ENCODE measurements around the gene SAMD14. TPM values are rescaled to one million over a fixed set of nuclear protein-coding genes. Genes with fewer than 3 reads are reported as not detected.

SAMD14 gene
- total RNA-seq, 1 experiment from 2014 or later = 3.4 TPM

DNA sequence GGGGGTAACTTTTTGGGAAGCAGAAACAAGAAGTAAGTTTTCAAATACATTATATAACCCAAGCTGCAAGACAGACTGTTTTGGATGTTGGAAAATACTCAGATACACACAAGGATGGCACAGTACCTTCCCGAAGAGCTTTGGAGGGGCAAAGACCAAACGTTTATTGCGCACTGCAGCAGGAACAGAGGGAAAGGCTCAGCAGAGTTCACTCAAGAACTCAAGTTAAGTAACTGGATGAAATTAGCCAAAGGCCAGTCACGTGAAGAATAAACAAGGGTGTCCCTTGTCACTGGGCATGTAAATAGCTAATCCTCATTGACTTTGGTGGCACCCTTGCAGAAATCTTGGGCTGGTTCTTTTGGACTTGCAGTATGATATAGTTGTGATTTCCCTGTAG lies 32.0 kb downstream of the SAMD14 start:
- Histone ChIP-seq H3K9me3 (no peaks in the 10 kb centered on the region), H3K4me3 (ENCODE audit: low read depth, low read length) (no peak overlapping the region), H3K27me3 (replicated peaks; ENCODE audit: control insufficient read depth, insufficient read depth, low read length) (no peaks in the 10 kb centered on the region), H3K36me3 (ENCODE audit: control insufficient read depth, insufficient read depth, low read length) (no peaks in the 10 kb centered on the region), H3K4me1 (no peaks in the 10 kb centered on the region)
- POLR2A ChIA-PET = no interaction called here
- BruUV-seq (replicated peaks) = no TSS peak
- no peak for DNase-seq
- Mint-ChIP-seq H3K4me3 (ENCODE audit: unreplicated experiment) (no peak overlapping the region), H3K27ac (ENCODE audit: unreplicated experiment) (no peak overlapping the region), H3K27me3 (ENCODE audit: insufficient read depth, unreplicated experiment) (no peaks in the 10 kb centered on the region), H3K9me3 (ENCODE audit: unreplicated experiment) (no peaks in the 10 kb centered on the region), H3K4me1 (ENCODE audit: low read depth, unreplicated experiment) (no peaks in the 10 kb centered on the region), H3K36me3 (ENCODE audit: insufficient read depth, unreplicated experiment) (no peaks in the 10 kb centered on the region)
- CTCF ChIA-PET = no interaction called here
- intact Hi-C loops (cut with micrococcal nuclease; ENCODE audit: unreplicated experiment) = no loop called here
- TF ChIP-seq, protein P1, sequence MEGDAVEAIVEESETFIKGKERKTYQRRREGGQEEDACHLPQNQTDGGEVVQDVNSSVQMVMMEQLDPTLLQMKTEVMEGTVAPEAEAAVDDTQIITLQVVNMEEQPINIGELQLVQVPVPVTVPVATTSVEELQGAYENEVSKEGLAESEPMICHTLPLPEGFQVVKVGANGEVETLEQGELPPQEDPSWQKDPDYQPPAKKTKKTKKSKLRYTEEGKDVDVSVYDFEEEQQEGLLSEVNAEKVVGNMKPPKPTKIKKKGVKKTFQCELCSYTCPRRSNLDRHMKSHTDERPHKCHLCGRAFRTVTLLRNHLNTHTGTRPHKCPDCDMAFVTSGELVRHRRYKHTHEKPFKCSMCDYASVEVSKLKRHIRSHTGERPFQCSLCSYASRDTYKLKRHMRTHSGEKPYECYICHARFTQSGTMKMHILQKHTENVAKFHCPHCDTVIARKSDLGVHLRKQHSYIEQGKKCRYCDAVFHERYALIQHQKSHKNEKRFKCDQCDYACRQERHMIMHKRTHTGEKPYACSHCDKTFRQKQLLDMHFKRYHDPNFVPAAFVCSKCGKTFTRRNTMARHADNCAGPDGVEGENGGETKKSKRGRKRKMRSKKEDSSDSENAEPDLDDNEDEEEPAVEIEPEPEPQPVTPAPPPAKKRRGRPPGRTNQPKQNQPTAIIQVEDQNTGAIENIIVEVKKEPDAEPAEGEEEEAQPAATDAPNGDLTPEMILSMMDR (IDR thresholded peaks at IDR 0.05; ENCODE audit: insufficient read depth in 1 of 2, low read depth in 1 of 2, low read length in 1 of 2, severe bottlenecking in 1 of 2, unreplicated experiment in 1 of 2) = no peak

DNA sequence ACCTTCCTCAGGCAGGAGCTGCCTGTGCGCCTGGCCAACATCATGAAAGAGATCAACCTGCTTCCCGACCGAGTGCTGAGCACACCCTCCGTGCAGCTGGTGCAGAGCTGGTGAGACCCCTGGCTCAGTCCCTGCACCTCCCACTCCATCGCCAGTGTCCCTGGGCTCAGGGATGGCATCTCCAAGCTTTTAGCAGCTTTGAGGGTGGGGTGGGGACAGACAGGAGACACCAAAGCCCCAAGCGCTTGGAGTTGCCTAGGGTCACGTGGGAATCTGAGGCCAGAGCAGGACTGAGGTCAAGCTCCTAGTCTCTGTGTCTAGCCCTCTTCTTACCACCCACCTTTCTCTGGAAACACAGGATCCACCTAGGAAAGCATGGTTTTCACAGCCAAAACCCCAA lies 32.5 kb downstream of the SAMD14 start:
- no peak overlapping the region for H3K27ac Mint-ChIP-seq (ENCODE audit: unreplicated experiment)
- ChIA-PET POLR2A (no interaction called here), CTCF (no interaction called here)
- H3K9me3 Mint-ChIP-seq (ENCODE audit: unreplicated experiment) = no peaks in the 10 kb centered on the region
- BruUV-seq (replicated peaks) = no TSS peak
- no peaks in the 10 kb centered on the region for H3K36me3 Mint-ChIP-seq (ENCODE audit: insufficient read depth, unreplicated experiment)
- TF ChIP-seq, protein P1 (IDR thresholded peaks at IDR 0.05; ENCODE audit: insufficient read depth in 1 of 2, low read depth in 1 of 2, low read length in 1 of 2, severe bottlenecking in 1 of 2, unreplicated experiment in 1 of 2) = no peak
- no peak for DNase-seq
- H3K27me3 ChIP-seq (replicated peaks; ENCODE audit: control insufficient read depth, insufficient read depth, low read length) = no peaks in the 10 kb centered on the region
- no peak overlapping the region for H3K4me3 Mint-ChIP-seq (ENCODE audit: unreplicated experiment)
- H3K4me1 Mint-ChIP-seq (ENCODE audit: low read depth, unreplicated experiment) = no peaks in the 10 kb centered on the region
- H3K4me1 ChIP-seq = no peaks in the 10 kb centered on the region
- no peaks in the 10 kb centered on the region for H3K9me3 ChIP-seq
- H3K36me3 ChIP-seq (ENCODE audit: control insufficient read depth, insufficient read depth, low read length) = no peaks in the 10 kb centered on the region
- intact Hi-C loops (cut with micrococcal nuclease; ENCODE audit: unreplicated experiment) = no loop called here
- no peaks in the 10 kb centered on the region for H3K27me3 Mint-ChIP-seq (ENCODE audit: insufficient read depth, unreplicated experiment)
- no peak overlapping the region for H3K4me3 ChIP-seq (ENCODE audit: low read depth, low read length)

DNA sequence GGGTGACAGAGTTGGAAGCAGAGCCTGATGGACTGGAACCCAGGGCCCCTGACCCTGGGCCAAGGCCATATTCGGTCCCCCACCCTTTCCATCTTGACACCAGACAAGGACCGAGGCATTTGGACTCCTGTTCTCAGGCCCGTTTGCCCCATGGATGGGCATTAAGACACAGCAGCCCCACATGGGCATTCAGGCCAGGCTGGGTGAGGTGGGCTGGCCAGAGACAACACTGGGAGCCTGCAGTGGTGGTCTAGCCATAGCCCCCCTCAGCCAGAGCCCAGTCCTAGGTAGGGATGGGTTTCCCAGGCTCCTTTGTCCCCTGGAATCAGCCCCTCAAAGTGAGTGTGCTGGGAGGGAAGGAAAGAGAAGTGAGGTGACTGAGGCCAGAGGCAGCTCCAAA lies 33.2 kb downstream of the SAMD14 start:
- TF ChIP-seq, protein P1 (IDR thresholded peaks at IDR 0.05; ENCODE audit: insufficient read depth in 1 of 2, low read depth in 1 of 2, low read length in 1 of 2, severe bottlenecking in 1 of 2, unreplicated experiment in 1 of 2) = no peak
- H3K9me3 Mint-ChIP-seq (ENCODE audit: unreplicated experiment) = no peaks in the 10 kb centered on the region
- no peak for DNase-seq
- no peaks in the 10 kb centered on the region for H3K27me3 Mint-ChIP-seq (ENCODE audit: insufficient read depth, unreplicated experiment)
- Histone ChIP-seq H3K36me3 (ENCODE audit: control insufficient read depth, insufficient read depth, low read length) (no peaks in the 10 kb centered on the region), H3K4me3 (ENCODE audit: low read depth, low read length) (no peak overlapping the region), H3K4me1 (no peaks in the 10 kb centered on the region), H3K27me3 (replicated peaks; ENCODE audit: control insufficient read depth, insufficient read depth, low read length) (no peaks in the 10 kb centered on the region), H3K9me3 (no peaks in the 10 kb centered on the region)
- intact Hi-C loops (cut with micrococcal nuclease; ENCODE audit: unreplicated experiment) = no loop called here
- no peaks in the 10 kb centered on the region for H3K36me3 Mint-ChIP-seq (ENCODE audit: insufficient read depth, unreplicated experiment)
- no peak overlapping the region for H3K4me3 Mint-ChIP-seq (ENCODE audit: unreplicated experiment)
- no peaks in the 10 kb centered on the region for H3K4me1 Mint-ChIP-seq (ENCODE audit: low read depth, unreplicated experiment)
- H3K27ac Mint-ChIP-seq (ENCODE audit: unreplicated experiment) = no peak overlapping the region
- no TSS peak for BruUV-seq (replicated peaks)
- ChIA-PET POLR2A (interaction anchor here (0.7 kb wide), 1 partner anchor 218 kb away, joined by 3 read pairs; no protein-coding TSS in a partner anchor), CTCF (no interaction called here)

Measured in Caco-2 (cell line).